Left renal pelvis (tissue), 4 donors: ENCODE results near the gene RAD51B. TPM values are rescaled to one million over a fixed set of nuclear protein-coding genes. Genes with fewer than 3 reads are reported as not detected.
A peak's percentile ranks its signal among the peaks of the same experiment; 100 is the strongest.

Source experiments
- DNase-seq, 4 donors: peaks; one replicate each; pipeline ENCODE4 v3.0.0-alpha.2; 2013; ENCODE audit warnings: low read depth in 4 of 4, low spot score in 3 of 4
- polyA plus RNA-seq, 4 donors: library from polyadenylated mRNA; unstranded; fragments of 120-200 nt; gene quantifications; one replicate each; pipeline ENCODE4 v1.2.1, GENCODE V29; 2013; ENCODE audit not compliant: insufficient read length in 4 of 4

The RAD51B gene
- polyA plus RNA-seq, 4 donors = 9.4 to 12.6 (median 11.6) TPM

- DNase-seq = no peak
Observed at GRCh38 chr14:68586896-68587751, 767.5 kb downstream of the RAD51B start.

GRCh38 chr14:68587931-68588330 lies 768.4 kb downstream of the RAD51B start:
- DNase-seq = no peak

- DNase-seq = peak in 3 of 4 donors; percentile 79 to 85 (median 83)
Observed at GRCh38 chr14:68589447-68590200, 770.0 kb downstream of the RAD51B start.

GRCh38 chr14:68590201-68590522 lies 770.6 kb downstream of the RAD51B start:
- no peak for DNase-seq

- DNase-seq = no peak
Observed at GRCh38 chr14:68591786-68592185, 772.2 kb downstream of the RAD51B start.

- DNase-seq = no peak
Observed at GRCh38 chr14:68592948-68593556, 773.5 kb downstream of the RAD51B start.

GRCh38 chr14:68593806-68594536 lies 774.4 kb downstream of the RAD51B start:
- no peak for DNase-seq

- DNase-seq = no peak
Observed at GRCh38 chr14:68594737-68595380, 775.3 kb downstream of the RAD51B start.

GRCh38 chr14:68596211-68596610 lies 776.6 kb downstream of the RAD51B start:
- no peak for DNase-seq

- no peak for DNase-seq
Observed at GRCh38 chr14:68596701-68597100, 777.1 kb downstream of the RAD51B start.

GRCh38 chr14:68598089-68598488 lies 778.5 kb downstream of the RAD51B start:
- no peak for DNase-seq

GRCh38 chr14:68598621-68599447 lies 779.3 kb downstream of the RAD51B start:
- DNase-seq = no peak

- no peak for DNase-seq
Observed at GRCh38 chr14:68599896-68600610, 780.5 kb downstream of the RAD51B start.

GRCh38 chr14:68602507-68602906 lies 782.9 kb downstream of the RAD51B start:
- DNase-seq = no peak

GRCh38 chr14:68603533-68604360 lies 784.2 kb downstream of the RAD51B start:
- no peak for DNase-seq

- DNase-seq = no peak
Observed at GRCh38 chr14:68604361-68604730, 784.8 kb downstream of the RAD51B start.

- no peak for DNase-seq
Observed at GRCh38 chr14:68604822-68605221, 785.2 kb downstream of the RAD51B start.

GRCh38 chr14:68606176-68606575 lies 786.6 kb downstream of the RAD51B start:
- DNase-seq = no peak
